Ectodermal cell (in vitro differentiated cells): ENCODE measurements around the gene STIMATE. TPM values are rescaled to one million over a fixed set of nuclear protein-coding genes. Genes with fewer than 3 reads are reported as not detected.

Experiments used
- H3K27ac ChIP-seq: 2 replicates; pipeline ENCODE4 v1.7.0; 2013; ENCODE audit warnings: mild to moderate bottlenecking, low read depth, low read length; ENCODE audit not compliant: insufficient read depth, poor library complexity, severe bottlenecking
- H3K27me3 ChIP-seq: 2 replicates; pipeline ENCODE4 v1.7.0; 2013; ENCODE audit warnings: mild to moderate bottlenecking, low read length; ENCODE audit not compliant: insufficient read depth, control insufficient read depth, poor library complexity, severe bottlenecking
- H3K36me3 ChIP-seq: one replicate; pipeline ENCODE4 v1.7.0; 2013; ENCODE audit warnings: low read length; ENCODE audit not compliant: control insufficient read depth, insufficient read depth
- H3K4me1 ChIP-seq: one replicate; pipeline ENCODE4 v1.7.0; 2013; ENCODE audit warnings: low read length; ENCODE audit not compliant: control insufficient read depth, insufficient read depth
- H3K4me3 ChIP-seq: 2 replicates; pipeline ENCODE4 v1.7.0; 2013; ENCODE audit warnings: low read depth, low read length, control low read depth; ENCODE audit not compliant: insufficient read depth
- H3K9me3 ChIP-seq: 2 replicates; pipeline ENCODE4 v1.7.0; 2013; ENCODE audit warnings: mild to moderate bottlenecking, low read length, moderate library complexity; ENCODE audit not compliant: control insufficient read depth
- WGBS, 2 experiments: methylation state at CpG; one replicate each; pipeline ENCODE4 v1.1.7; 2013; ENCODE audit warnings: missing lambda C conversion rate in 2 of 2; 5-methylcytosine and 5-hydroxymethylcytosine counted together
- polyA plus RNA-seq, 4 experiments: library from polyadenylated mRNA; stranded (reverse); fragments of 50-300 nt; gene quantifications; one replicate each; pipeline ENCODE4 v1.2.3, GENCODE V29; 2013

Gene STIMATE
- polyA plus RNA-seq (2013, experiment 1 of 4): 21.4 TPM
- polyA plus RNA-seq (2013, experiment 2 of 4): 16.5 TPM
- 19.6 TPM for polyA plus RNA-seq (2013, experiment 3 of 4)
- 19.9 TPM for polyA plus RNA-seq (2013, experiment 4 of 4)

DNA sequence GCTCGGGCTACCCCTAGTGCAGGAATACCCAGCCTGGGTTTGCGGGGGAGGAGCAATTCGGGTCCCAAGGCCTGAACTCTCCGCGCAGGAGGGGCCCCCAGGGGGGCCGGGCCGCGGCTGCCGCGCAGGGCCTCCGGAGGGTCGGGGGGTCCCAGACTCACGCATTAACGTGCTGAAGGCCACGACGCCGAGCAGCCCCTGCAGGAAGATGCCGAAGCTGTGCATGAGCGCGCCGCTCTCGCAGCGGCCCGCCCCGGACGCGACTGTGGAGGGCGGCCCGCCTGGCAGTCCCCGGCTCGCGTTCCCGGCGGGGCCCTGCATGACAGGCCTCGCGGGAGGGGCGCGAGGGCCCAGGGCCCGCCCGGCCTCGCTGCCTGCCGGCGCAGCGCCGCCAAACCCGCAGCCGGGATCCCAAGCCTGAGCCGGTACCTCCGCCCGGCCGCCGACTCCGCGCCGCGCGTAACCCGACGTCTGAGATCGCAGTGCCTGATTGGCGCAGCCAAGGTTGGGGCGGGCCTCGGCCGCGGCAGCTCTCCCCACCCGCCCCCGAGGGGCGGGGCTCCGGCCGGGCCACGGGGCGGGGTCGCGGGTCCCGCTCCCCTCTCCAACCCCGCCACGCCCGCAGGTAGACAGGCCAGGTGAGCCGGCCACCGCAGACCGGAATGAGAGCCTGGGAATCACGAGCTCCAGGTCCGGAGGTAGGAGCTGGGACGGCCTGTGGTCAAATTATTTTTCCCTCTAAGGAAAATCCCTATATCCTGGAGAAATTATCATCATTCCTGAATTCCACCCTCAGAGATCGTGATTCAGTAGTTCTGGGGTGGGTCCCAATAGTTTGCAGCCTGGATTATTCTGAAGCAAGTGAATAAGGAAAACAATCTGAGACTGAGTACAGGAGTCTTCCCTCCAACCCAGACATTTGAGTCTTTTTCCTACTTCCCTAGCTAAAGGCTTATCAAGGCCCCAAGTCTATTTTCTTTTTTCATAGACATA, at the start of gene STIMATE:
Gene STIMATE, minus strand, starts transcription at position 419 of the 993 bp plus-strand sequence. Its CDS starts 98 bp downstream, at position 321.
- Histone ChIP-seq H3K27me3 (no peaks in the 10 kb centered on the region), H3K36me3 (no peaks in the 10 kb centered on the region), H3K9me3 (no peaks in the 10 kb centered on the region), H3K4me1 (peaks cover 3% of the 10 kb centered on the region), H3K4me3 (peak within 1 kb of the TSS; percentile 67), H3K27ac (no peak within 1 kb of the TSS)
- 1% methylated on average over 85 of the region's 85 CpGs for WGBS, 2 experiments

GRCh38 chr3:52939600-52939999, 42.3 kb upstream of the STIMATE start:
- no peak overlapping the region for H3K27ac ChIP-seq

DNA sequence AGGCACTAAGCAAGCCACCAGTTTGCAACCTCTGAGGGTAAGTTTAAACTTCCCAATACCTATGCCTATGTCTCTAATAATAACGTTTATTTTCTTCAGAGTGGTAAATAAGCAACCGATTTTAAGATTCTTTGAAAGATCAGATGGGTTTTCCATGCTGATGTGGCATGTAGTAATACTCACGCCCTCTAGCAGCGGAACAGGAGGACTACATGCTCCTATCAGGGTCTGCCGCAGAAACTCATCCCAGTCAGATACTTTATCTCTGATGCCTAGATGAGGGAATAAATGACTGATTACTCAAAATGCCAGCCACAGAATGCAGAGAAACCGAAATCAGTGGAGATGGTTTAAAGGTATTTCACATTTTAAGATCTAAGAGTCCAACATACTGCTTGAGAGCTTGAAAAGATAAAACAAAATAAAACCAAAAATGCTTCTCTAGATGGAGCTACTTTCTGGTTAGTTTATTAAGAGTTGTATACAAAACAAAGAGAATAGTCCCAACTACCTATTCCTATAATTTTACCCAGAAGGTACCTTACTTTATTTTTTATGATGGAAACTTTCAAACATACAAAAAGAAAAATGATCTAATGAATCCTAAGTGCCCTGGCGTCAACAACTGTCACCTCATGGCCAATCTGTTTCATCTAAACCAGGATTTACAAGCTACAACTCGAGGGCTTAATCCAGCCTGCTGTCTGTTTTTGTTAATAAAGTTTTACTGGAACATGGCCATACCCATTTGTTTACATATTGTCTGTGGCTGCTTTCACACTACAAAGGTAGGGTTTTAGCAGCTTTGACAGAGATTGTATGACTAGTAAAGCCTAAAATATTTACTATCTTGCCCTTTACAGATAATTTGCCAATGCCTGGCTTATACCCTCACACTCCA, 37.5 kb upstream of the STIMATE start:
- H3K9me3 ChIP-seq: no peaks in the 10 kb centered on the region
- no peaks in the 10 kb centered on the region for H3K36me3 ChIP-seq
- H3K4me1 ChIP-seq: no peaks in the 10 kb centered on the region
- no peak overlapping the region for H3K4me3 ChIP-seq
- 32 to 34% methylated on average over 8 of the region's 8 CpGs for WGBS, 2 experiments
- H3K27ac ChIP-seq: no peak overlapping the region
- no peaks in the 10 kb centered on the region for H3K27me3 ChIP-seq

More at GRCh38 chr3:52939600-52939999, 42.3 kb upstream of the STIMATE start:
- Histone ChIP-seq H3K9me3 (no peaks in the 10 kb centered on the region), H3K36me3 (peaks cover 3% of the 10 kb centered on the region), H3K4me3 (no peak overlapping the region), H3K4me1 (no peaks in the 10 kb centered on the region), H3K27me3 (no peaks in the 10 kb centered on the region)

- no peaks in the 10 kb centered on the region for H3K36me3 ChIP-seq
- no peaks in the 10 kb centered on the region for H3K27me3 ChIP-seq
Measured at GRCh38 chr3:52931889-52932288, 34.5 kb upstream of the STIMATE start.

DNA sequence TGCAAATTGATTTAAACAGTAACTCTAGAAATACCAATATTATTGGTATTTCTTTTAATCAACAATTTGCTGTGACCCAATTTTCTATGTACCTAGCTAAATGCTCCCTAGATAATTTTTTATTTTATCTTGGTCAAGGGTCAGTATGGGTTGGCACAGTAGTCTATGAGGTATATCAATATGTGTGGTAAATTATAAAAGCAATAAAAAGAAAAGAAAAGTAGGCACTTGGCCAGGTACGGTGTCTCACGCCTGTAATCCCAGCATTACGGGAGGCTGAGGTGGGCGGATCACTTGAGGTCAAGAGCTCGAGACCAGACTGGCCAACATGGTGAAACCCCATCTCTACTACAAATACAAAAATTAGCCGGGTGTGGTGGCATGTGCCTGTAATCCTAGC, 34.0 kb upstream of the STIMATE start:
- WGBS, 2 experiments: 85 to 88% methylated on average over 6 of the region's 6 CpGs
- no peak overlapping the region for H3K4me3 ChIP-seq
- H3K36me3 ChIP-seq: no peaks in the 10 kb centered on the region
- no peaks in the 10 kb centered on the region for H3K27me3 ChIP-seq
- H3K4me1 ChIP-seq: no peaks in the 10 kb centered on the region
- no peak overlapping the region for H3K27ac ChIP-seq
- no peaks in the 10 kb centered on the region for H3K9me3 ChIP-seq

More at GRCh38 chr3:52931889-52932288, 34.5 kb upstream of the STIMATE start:
- no peaks in the 10 kb centered on the region for H3K4me1 ChIP-seq
- no peaks in the 10 kb centered on the region for H3K9me3 ChIP-seq
- no peak overlapping the region for H3K4me3 ChIP-seq
- H3K27ac ChIP-seq: no peak overlapping the region
- 81 to 87% methylated on average over 2 of the region's 2 CpGs for WGBS, 2 experiments

GRCh38 chr3:52930748-52931147, 33.4 kb upstream of the STIMATE start:
- Histone ChIP-seq H3K4me3 (no peak overlapping the region), H3K36me3 (no peaks in the 10 kb centered on the region), H3K9me3 (no peaks in the 10 kb centered on the region), H3K4me1 (no peaks in the 10 kb centered on the region), H3K27ac (no peak overlapping the region), H3K27me3 (no peaks in the 10 kb centered on the region)
- WGBS, 2 experiments: 84 to 98% methylated on average over 2 to 3 of the region's 3 CpGs

- H3K36me3 ChIP-seq: no peaks in the 10 kb centered on the region
- 84 to 93% methylated on average over 2 of the region's 2 CpGs for WGBS, 2 experiments
- H3K9me3 ChIP-seq: no peaks in the 10 kb centered on the region
- H3K4me1 ChIP-seq: no peaks in the 10 kb centered on the region
- H3K27me3 ChIP-seq: no peaks in the 10 kb centered on the region
- no peak overlapping the region for H3K27ac ChIP-seq
- H3K4me3 ChIP-seq: no peak overlapping the region
Measured at GRCh38 chr3:52926554-52926953, 29.2 kb upstream of the STIMATE start.

DNA sequence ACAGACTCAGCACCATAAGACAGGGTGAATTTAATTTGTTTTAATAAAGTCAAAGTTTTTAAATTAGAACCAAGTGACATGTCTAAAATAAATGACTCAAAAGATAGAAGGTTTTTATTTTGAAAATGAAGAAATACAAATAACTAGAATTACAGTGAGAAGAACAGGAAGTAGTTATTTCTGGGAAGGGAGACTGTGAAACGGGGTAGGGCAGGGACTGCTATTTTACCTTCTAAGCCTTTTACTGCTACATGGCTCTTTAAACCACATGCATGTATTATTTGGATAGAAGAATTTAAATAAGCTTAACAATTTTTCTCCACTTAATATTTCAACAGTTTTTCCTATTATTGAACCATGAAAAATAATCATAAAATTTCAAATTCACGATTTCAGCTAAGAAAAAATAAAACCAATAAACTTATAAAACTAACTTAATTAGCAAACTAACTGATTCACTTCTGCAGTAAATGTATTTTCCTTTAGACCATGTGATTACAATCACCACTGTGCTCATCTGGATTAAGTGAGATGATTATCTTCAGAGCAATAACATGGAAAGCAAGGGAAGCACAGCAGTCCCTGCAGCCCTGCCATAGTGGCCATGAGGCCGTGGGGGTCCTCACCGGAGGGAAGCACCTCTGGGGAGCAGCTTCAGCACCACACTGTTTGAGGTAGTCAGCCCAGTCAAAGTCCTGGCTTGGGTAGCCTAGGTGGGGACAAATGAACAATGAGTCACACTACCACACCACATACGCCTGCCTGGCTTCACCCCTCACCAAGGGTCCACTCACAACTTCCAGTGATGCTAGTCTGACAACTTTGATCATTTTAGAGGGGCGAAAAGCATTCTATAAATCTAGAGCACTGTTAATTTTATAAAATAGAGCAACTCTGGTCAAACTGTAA, 28.3 kb upstream of the STIMATE start:
- Histone ChIP-seq H3K27me3 (no peaks in the 10 kb centered on the region), H3K27ac (no peak overlapping the region), H3K4me1 (no peaks in the 10 kb centered on the region), H3K9me3 (no peaks in the 10 kb centered on the region), H3K4me3 (no peak overlapping the region), H3K36me3 (no peaks in the 10 kb centered on the region)
- 92 to 94% methylated on average over 4 to 5 of the region's 6 CpGs for WGBS, 2 experiments

DNA sequence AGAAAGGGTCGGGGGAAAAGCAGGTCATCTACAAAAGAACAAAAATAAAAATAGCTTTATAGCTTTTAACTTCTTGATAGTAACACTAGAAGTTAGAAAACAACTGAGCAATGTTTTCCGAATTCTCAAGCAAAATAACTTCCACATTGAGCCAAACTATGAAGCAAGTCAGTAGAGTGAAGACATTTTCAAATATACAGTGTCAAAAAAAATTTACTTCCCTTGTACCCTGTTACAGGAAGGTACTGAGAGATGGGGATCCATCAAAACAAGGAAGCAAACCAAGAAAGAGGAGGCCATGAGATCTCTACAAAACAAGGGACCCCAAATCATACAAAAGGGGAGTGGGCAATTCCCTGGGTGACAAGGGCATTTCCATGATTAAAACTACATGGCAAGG, 26.6 kb upstream of the STIMATE start:
- Histone ChIP-seq H3K36me3 (no peaks in the 10 kb centered on the region), H3K27me3 (no peaks in the 10 kb centered on the region), H3K27ac (no peak overlapping the region), H3K4me1 (no peaks in the 10 kb centered on the region), H3K9me3 (no peaks in the 10 kb centered on the region), H3K4me3 (no peak overlapping the region)
- WGBS, 2 experiments: 86 to 89% methylated on average over 1 to 2 of the region's 2 CpGs
